ENCODE measurements around the gene SNAP23. TPM values are rescaled to one million over a fixed set of nuclear protein-coding genes. Genes with fewer than 3 reads are reported as not detected.

Gene SNAP23
- total and polyA plus RNA-seq, 2 experiments from 2014 or later: 58.8 to 88.1 TPM

- TF ChIP-seq, protein P1, sequence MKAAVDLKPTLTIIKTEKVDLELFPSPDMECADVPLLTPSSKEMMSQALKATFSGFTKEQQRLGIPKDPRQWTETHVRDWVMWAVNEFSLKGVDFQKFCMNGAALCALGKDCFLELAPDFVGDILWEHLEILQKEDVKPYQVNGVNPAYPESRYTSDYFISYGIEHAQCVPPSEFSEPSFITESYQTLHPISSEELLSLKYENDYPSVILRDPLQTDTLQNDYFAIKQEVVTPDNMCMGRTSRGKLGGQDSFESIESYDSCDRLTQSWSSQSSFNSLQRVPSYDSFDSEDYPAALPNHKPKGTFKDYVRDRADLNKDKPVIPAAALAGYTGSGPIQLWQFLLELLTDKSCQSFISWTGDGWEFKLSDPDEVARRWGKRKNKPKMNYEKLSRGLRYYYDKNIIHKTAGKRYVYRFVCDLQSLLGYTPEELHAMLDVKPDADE (IDR thresholded peaks at IDR 0.05): no peak
- TF ChIP-seq ZNF114 (CRISPR knock-in tag; IDR thresholded peaks at IDR 0.05): no peak
Measured at GRCh38 chr15:42453826-42454225, 41.6 kb upstream of the SNAP23 start (continued).

DNA sequence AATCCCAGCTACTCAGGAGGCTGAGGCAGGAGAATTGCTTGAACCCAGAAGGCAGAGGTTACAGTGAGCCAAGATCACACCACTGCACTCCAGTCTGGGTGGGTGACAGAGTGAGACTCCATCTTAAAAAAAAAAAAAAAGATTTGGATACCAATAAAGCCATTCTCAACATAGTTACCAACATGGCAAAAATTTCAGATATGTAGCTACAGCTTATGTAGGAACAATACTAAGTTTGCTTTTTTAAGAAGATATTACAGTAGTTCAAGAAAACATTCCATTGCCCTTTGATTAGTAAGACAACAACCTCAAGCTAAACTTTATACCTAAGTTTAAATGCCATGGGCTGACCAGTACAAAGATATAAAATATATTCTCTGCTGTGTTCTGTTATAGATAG, 38.9 kb upstream of the SNAP23 start:
- H3K9me3 Mint-ChIP-seq: no peaks in the 10 kb centered on the region
- Histone ChIP-seq H3K4me2 (peak overlapping the region; percentile 25), H3K27ac (ENCODE audit: low read depth) (peak overlapping the region; percentile 60), H3K79me2 (replicated peaks; ENCODE audit: insufficient read depth) (no peaks in the 10 kb centered on the region; the same call in 1 of the 2 replicates), H3F3A (replicated peaks; ENCODE audit: low read depth) (no peaks in the 10 kb centered on the region), H4K20me1 (replicated peaks; ENCODE audit: insufficient read depth) (no peaks in the 10 kb centered on the region), H2AFZ (no peak overlapping the region), H3K36me3 (ENCODE audit: insufficient read depth) (0 out of 2 replicates have a peak, but pooled peaks cover 1% of the 10 kb centered on the region), H3K27me3 (ENCODE audit: insufficient read depth) (no peaks in the 10 kb centered on the region), H3K4me3 (no peak overlapping the region), H3K9me2 (ENCODE audit: insufficient read depth) (no peaks in the 10 kb centered on the region), H3K4me1 (ENCODE audit: insufficient read depth) (peaks cover 16% of the 10 kb centered on the region)
- no peak for ATAC-seq
- H3K4me1 Mint-ChIP-seq: peaks cover 16% of the 10 kb centered on the region
- H3K27ac Mint-ChIP-seq: peak overlapping the region; percentile 98; the same call in 1 of the 2 replicates
- H3K36me3 Mint-ChIP-seq (ENCODE audit: low read depth): peaks cover 8% of the 10 kb centered on the region
- DNase-seq (ENCODE audit: low spot score): no peak
- no peak overlapping the region for H3K4me3 Mint-ChIP-seq
- peaks cover 1% of the 10 kb centered on the region for H3K27me3 Mint-ChIP-seq (ENCODE audit: insufficient read depth, low read depth, poor library complexity)
- no peak for TF ChIP-seq POLR2AphosphoS5 (IDR thresholded peaks at IDR 0.05; ENCODE audit: low read depth)
- TF ChIP-seq JUNB (IDR thresholded peaks at IDR 0.05; ENCODE audit: unreplicated experiment): no peak
- TF ChIP-seq EZH2 (IDR thresholded peaks at IDR 0.05; ENCODE audit: low read depth, unreplicated experiment): no peak
- no peak for TF ChIP-seq ZNF331 (CRISPR knock-in tag; IDR thresholded peaks at IDR 0.05; ENCODE audit: low read depth)
- TF ChIP-seq, protein P2, sequence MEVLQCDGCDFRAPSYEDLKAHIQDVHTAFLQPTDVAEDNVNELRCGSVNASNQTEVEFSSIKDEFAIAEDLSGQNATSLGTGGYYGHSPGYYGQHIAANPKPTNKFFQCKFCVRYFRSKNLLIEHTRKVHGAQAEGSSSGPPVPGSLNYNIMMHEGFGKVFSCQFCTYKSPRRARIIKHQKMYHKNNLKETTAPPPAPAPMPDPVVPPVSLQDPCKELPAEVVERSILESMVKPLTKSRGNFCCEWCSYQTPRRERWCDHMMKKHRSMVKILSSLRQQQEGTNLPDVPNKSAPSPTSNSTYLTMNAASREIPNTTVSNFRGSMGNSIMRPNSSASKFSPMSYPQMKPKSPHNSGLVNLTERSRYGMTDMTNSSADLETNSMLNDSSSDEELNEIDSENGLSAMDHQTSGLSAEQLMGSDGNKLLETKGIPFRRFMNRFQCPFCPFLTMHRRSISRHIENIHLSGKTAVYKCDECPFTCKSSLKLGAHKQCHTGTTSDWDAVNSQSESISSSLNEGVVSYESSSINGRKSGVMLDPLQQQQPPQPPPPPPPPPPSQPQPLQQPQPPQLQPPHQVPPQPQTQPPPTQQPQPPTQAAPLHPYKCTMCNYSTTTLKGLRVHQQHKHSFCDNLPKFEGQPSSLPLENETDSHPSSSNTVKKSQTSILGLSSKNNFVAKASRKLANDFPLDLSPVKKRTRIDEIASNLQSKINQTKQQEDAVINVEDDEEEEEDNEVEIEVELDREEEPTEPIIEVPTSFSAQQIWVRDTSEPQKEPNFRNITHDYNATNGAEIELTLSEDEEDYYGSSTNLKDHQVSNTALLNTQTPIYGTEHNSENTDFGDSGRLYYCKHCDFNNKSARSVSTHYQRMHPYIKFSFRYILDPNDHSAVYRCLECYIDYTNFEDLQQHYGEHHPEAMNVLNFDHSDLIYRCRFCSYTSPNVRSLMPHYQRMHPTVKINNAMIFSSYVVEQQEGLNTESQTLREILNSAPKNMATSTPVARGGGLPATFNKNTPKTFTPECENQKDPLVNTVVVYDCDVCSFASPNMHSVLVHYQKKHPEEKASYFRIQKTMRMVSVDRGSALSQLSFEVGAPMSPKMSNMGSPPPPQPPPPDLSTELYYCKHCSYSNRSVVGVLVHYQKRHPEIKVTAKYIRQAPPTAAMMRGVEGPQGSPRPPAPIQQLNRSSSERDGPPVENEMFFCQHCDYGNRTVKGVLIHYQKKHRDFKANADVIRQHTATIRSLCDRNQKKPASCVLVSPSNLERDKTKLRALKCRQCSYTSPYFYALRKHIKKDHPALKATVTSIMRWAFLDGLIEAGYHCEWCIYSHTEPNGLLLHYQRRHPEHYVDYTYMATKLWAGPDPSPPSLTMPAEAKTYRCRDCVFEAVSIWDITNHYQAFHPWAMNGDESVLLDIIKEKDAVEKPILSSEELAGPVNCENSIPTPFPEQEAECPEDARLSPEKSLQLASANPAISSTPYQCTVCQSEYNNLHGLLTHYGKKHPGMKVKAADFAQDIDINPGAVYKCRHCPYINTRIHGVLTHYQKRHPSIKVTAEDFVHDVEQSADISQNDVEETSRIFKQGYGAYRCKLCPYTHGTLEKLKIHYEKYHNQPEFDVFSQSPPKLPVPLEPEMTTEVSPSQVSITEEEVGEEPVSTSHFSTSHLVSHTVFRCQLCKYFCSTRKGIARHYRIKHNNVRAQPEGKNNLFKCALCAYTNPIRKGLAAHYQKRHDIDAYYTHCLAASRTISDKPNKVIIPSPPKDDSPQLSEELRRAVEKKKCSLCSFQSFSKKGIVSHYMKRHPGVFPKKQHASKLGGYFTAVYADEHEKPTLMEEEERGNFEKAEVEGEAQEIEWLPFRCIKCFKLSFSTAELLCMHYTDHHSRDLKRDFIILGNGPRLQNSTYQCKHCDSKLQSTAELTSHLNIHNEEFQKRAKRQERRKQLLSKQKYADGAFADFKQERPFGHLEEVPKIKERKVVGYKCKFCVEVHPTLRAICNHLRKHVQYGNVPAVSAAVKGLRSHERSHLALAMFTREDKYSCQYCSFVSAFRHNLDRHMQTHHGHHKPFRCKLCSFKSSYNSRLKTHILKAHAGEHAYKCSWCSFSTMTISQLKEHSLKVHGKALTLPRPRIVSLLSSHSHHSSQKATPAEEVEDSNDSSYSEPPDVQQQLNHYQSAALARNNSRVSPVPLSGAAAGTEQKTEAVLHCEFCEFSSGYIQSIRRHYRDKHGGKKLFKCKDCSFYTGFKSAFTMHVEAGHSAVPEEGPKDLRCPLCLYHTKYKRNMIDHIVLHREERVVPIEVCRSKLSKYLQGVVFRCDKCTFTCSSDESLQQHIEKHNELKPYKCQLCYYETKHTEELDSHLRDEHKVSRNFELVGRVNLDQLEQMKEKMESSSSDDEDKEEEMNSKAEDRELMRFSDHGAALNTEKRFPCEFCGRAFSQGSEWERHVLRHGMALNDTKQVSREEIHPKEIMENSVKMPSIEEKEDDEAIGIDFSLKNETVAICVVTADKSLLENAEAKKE (CRISPR knock-in tag; IDR thresholded peaks at IDR 0.05): no peak
- TF ChIP-seq EZH2phosphoT487 (IDR thresholded peaks at IDR 0.05; ENCODE audit: unreplicated experiment): no peak

Data from GM23338 (cell line).